ENCODE results near the gene DIRAS1. TPM values are rescaled to one million over a fixed set of nuclear protein-coding genes. Genes with fewer than 3 reads are reported as not detected.

The DIRAS1 gene
- total and polyA plus RNA-seq, 4 donors, result 0.01 to 0.09 (median 0.08) TPM; not detected in 1

GRCh38 chr19:2666344-2666994 lies 54.7 kb downstream of the DIRAS1 start:
- Histone ChIP-seq H3K9ac (ENCODE audit: low read depth in 1 of 2, low read length in 2 of 2) (no peak overlapping the region), H3K36me3 (ENCODE audit: control insufficient read depth in 4 of 4, insufficient read depth in 3 of 4, low read depth in 1 of 4, low read length in 3 of 4) (no peaks in the 10 kb centered on the region), H3K9me3 (ENCODE audit: control insufficient read depth in 4 of 4, low read length in 3 of 4) (peaks cover 0 to 1% (median 0%) of the 10 kb centered on the region in 4 donors), H3K4me3 (ENCODE audit: low read depth in 1 of 3, low read length in 3 of 3) (no peak overlapping the region), H3K4me1 (ENCODE audit: control insufficient read depth in 4 of 4, insufficient read depth in 4 of 4, low read length in 3 of 4) (no peaks in the 10 kb centered on the region), H3K27ac (ENCODE audit: low read depth in 1 of 2, low read length in 2 of 2) (no peak overlapping the region), H3K27me3 (ENCODE audit: control insufficient read depth in 4 of 4, insufficient read depth in 4 of 4, low read length in 3 of 4) (no peaks in the 10 kb centered on the region)
- no peak for DNase-seq (ENCODE audit: low spot score)
- WGBS, result 93% methylated on average over 9 of the region's 9 CpGs
- TF ChIP-seq FOXA2 (IDR thresholded peaks at IDR 0.05), result no peak
- no peak for TF ChIP-seq FOXA1 (IDR thresholded peaks at IDR 0.05)
- no peak for TF ChIP-seq NR2F2 (IDR thresholded peaks at IDR 0.05)
- TF ChIP-seq, protein P1, sequence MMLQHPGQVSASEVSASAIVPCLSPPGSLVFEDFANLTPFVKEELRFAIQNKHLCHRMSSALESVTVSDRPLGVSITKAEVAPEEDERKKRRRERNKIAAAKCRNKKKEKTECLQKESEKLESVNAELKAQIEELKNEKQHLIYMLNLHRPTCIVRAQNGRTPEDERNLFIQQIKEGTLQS (IDR thresholded peaks at IDR 0.05), result no peak
- TF ChIP-seq HNF4A (conservative IDR thresholded peaks at IDR 0.05), result no peak
- no peak for TF ChIP-seq EGR1 (IDR thresholded peaks at IDR 0.05; ENCODE audit: low read depth in 2 of 2)
- no peak for TF ChIP-seq RAD21 (IDR thresholded peaks at IDR 0.05)
- TF ChIP-seq, protein P2, sequence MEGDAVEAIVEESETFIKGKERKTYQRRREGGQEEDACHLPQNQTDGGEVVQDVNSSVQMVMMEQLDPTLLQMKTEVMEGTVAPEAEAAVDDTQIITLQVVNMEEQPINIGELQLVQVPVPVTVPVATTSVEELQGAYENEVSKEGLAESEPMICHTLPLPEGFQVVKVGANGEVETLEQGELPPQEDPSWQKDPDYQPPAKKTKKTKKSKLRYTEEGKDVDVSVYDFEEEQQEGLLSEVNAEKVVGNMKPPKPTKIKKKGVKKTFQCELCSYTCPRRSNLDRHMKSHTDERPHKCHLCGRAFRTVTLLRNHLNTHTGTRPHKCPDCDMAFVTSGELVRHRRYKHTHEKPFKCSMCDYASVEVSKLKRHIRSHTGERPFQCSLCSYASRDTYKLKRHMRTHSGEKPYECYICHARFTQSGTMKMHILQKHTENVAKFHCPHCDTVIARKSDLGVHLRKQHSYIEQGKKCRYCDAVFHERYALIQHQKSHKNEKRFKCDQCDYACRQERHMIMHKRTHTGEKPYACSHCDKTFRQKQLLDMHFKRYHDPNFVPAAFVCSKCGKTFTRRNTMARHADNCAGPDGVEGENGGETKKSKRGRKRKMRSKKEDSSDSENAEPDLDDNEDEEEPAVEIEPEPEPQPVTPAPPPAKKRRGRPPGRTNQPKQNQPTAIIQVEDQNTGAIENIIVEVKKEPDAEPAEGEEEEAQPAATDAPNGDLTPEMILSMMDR (IDR thresholded peaks at IDR 0.05; ENCODE audit: low read depth, low read length, missing input control), result no peak
- no peak for TF ChIP-seq GABPA (IDR thresholded peaks at IDR 0.05 in 1 of 2, conservative IDR thresholded peaks at IDR 0.05 in 1 of 2)
- TF ChIP-seq JUND (IDR thresholded peaks at IDR 0.05), result no peak
- no peak for TF ChIP-seq REST (IDR thresholded peaks at IDR 0.05)
- TF ChIP-seq TAF1 (conservative IDR thresholded peaks at IDR 0.05), result no peak
- TF ChIP-seq YY1 (IDR thresholded peaks at IDR 0.05), result no peak
- no peak for TF ChIP-seq ZBTB33 (IDR thresholded peaks at IDR 0.05)
- TF ChIP-seq SP1 (IDR thresholded peaks at IDR 0.05), result no peak
- TF ChIP-seq RXRA (IDR thresholded peaks at IDR 0.05), result no peak

All from liver (tissue), 9 donors.